HepG2 (cell line): ENCODE results near the gene MYO18B. TPM values are rescaled to one million over a fixed set of nuclear protein-coding genes. Genes with fewer than 3 reads are reported as not detected.

Source experiments
- ATAC-seq: fragments of 200-7000 bp; cut with Tn5 transposase; 3 replicates; pipeline ENCODE4 v1.9.1; 2020; ENCODE audit warnings: mild to moderate bottlenecking, moderate library complexity
- BruUV-seq: library from RNA; stranded (reverse); fragments of 400-500 nt; replicated peaks from 2 replicates; lab custom pipeline; 2021; lab: Mats Ljungman, UMichigan
- CTCF ChIA-PET: fragments of 300-600 bp; formaldehyde crosslinking; extraction: SDS; loops from one replicate; lab custom pipeline; 2021; ENCODE audit warnings: low total read pairs, inconsistent platforms, low intra/inter-chr PET ratio; lab: Yijun Ruan, JAX
- POLR2A ChIA-PET: fragments of 350-600 bp; sonication (Branson Sonifier 250); formaldehyde crosslinking; loops from one replicate; lab custom pipeline; 2020; ENCODE audit warnings: antibody characterized with exemption, inconsistent platforms; lab: Yijun Ruan, JAX
- DNase-seq: peaks from one replicate; pipeline ENCODE4 v3.0.0-alpha.2; 2015; ENCODE audit warnings: low spot score
- FAIRE-seq: peaks from 3 replicates; lab custom pipeline; 2011; peaks lifted over from hg19 to GRCh38; lab: Jason Lieb, UNC
- H2AFZ ChIP-seq: one replicate; pipeline ENCODE4 v1.6.1; 2011; ENCODE audit warnings: low read length, inconsistent platforms
- H3K27ac ChIP-seq: fragments of 300-600 bp; 3 replicates; pipeline ENCODE4 v1.8.0; 2011; ENCODE audit warnings: mixed run types, mild to moderate bottlenecking, mixed read lengths, low read length, inconsistent platforms; ENCODE audit not compliant: insufficient read depth; ENCODE audit errors: extremely low read length
- H3K27me3 ChIP-seq, 2 experiments: fragments of 200-600 bp in 1 of 2; 2 replicates in 1 of 2; 3 replicates in 1 of 2; pipeline versions ENCODE4 v1.6.0 to v1.8.0; 2011; ENCODE audit warnings: low read length in 2 of 2, mild to moderate bottlenecking in 2 of 2, moderate library complexity in 2 of 2, inconsistent platforms in 1 of 2; ENCODE audit not compliant: insufficient read depth in 2 of 2, control insufficient read depth in 1 of 2
- H3K36me3 ChIP-seq, 2 experiments: fragments of 200-600 bp in 1 of 2; replicated peaks in 1 of 2; 2 replicates in 1 of 2; 3 replicates in 1 of 2; pipeline versions ENCODE4 v1.5.1 to v1.8.0; 2011; ENCODE audit warnings: low read length in 2 of 2, inconsistent platforms in 1 of 2; ENCODE audit not compliant: insufficient read depth in 2 of 2, control insufficient read depth in 1 of 2
- H3K4me1 ChIP-seq: 2 replicates; pipeline ENCODE4 v1.5.1; 2012; ENCODE audit warnings: low read length, inconsistent platforms; ENCODE audit not compliant: insufficient read depth
- H3K4me2 ChIP-seq: 2 replicates; pipeline ENCODE4 v1.6.0; 2011; ENCODE audit warnings: low read depth, low read length, inconsistent platforms
- H3K4me3 ChIP-seq, 3 experiments: fragments of 200-600 bp in 1 of 3; sonication (generic), shearing (Covaris generic) in 1 of 3; replicated peaks in 1 of 3; 2 replicates each; pipeline ENCODE4 v1.5.1; 2011 to 2016; ENCODE audit warnings: low read length in 3 of 3, inconsistent platforms in 2 of 3, low read depth in 2 of 3, mild to moderate bottlenecking in 2 of 3, control low read depth in 1 of 3, mixed read lengths in 1 of 3; ENCODE audit not compliant: insufficient read depth in 1 of 3
- H3K79me2 ChIP-seq: one replicate; pipeline ENCODE4 v1.6.1; 2011; ENCODE audit warnings: low read length, inconsistent platforms; ENCODE audit not compliant: insufficient read depth
- H3K9ac ChIP-seq: 2 replicates; pipeline ENCODE4 v1.6.0; 2011; ENCODE audit warnings: mild to moderate bottlenecking, low read depth, low read length, inconsistent platforms; ENCODE audit not compliant: insufficient read depth
- H3K9me3 ChIP-seq: 2 replicates; pipeline ENCODE4 v1.5.1; 2012; ENCODE audit warnings: mild to moderate bottlenecking, low read length
- H4K20me1 ChIP-seq: 2 replicates; pipeline ENCODE4 v1.6.0; 2011; ENCODE audit warnings: inconsistent platforms, mild to moderate bottlenecking, low read length, moderate library complexity; ENCODE audit not compliant: insufficient read depth
- FOSL1 ChIP-seq: sonication (generic); formaldehyde crosslinking; IDR thresholded peaks from 2 replicates; pipeline ENCODE4 v1.9.0; 2021; ENCODE audit warnings: missing genetic modification reagents, borderline replicate concordance
- SOX5 ChIP-seq: IDR thresholded peaks from 2 replicates; pipeline ENCODE4 v1.6.1; 2016; ENCODE audit warnings: borderline replicate concordance
- SOX6 ChIP-seq, 2 experiments: fragments of 450-650 bp in 1 of 2; sonication (generic) in 1 of 2; formaldehyde crosslinking in 1 of 2; IDR thresholded peaks; 2 replicates each; pipeline versions ENCODE4 v1.4.0 to v1.6.1; 2017 to 2020; ENCODE audit warnings: antibody characterized with exemption in 1 of 2, mild to moderate bottlenecking in 1 of 2, missing genetic modification reagents in 1 of 2
- TCF12 ChIP-seq, 2 experiments: fragments of 450-650 bp in 1 of 2; sonication (generic) in 1 of 2; formaldehyde crosslinking in 1 of 2; IDR thresholded peaks; 2 replicates each; pipeline versions ENCODE4 v1.6.1 to v1.8.0; 2017 to 2022; ENCODE audit warnings: antibody characterized with exemption in 1 of 2, mild to moderate bottlenecking in 1 of 2, missing genetic modification reagents in 1 of 2, moderate library complexity in 1 of 2
- ZFAT ChIP-seq: sonication (generic); formaldehyde crosslinking; conservative IDR thresholded peaks from 2 replicates; pipeline ENCODE4 v1.8.1; 2023; ENCODE audit warnings: missing genetic modification reagents, inconsistent platforms
- ZNF407 ChIP-seq: sonication (generic); formaldehyde crosslinking; IDR thresholded peaks from one replicate; pipeline ENCODE4 v1.5.1; 2020; ENCODE audit warnings: mild to moderate bottlenecking, missing genetic modification reagents; ENCODE audit errors: not compliant biosample characterization
- ZNF609 ChIP-seq: sonication (generic); formaldehyde crosslinking; IDR thresholded peaks from 2 replicates; pipeline ENCODE4 v1.4.0; 2020; ENCODE audit warnings: mild to moderate bottlenecking, missing genetic modification reagents, borderline replicate concordance
- ZNF749 ChIP-seq: sonication (generic); formaldehyde crosslinking; IDR thresholded peaks from 2 replicates; pipeline ENCODE4 v1.8.0; 2022; ENCODE audit warnings: mild to moderate bottlenecking, missing genetic modification reagents, moderate library complexity, borderline replicate concordance
- WGBS: methylation state at CpG from one replicate; pipeline ENCODE4 v1.1.6; 2017; ENCODE audit warnings: low lambda C conversion rate; 5-methylcytosine and 5-hydroxymethylcytosine counted together
- in situ Hi-C: cut with HindIII; loops from 2 replicates; pipeline ENCODE4 v1.10.0; 2017; ENCODE audit warnings: low pct_unique_long_range_greater_than_20kb; ENCODE audit not compliant: extremely low pct_ligation_motif_present
- intact Hi-C: fragments of 100-400 bp; cut with micrococcal nuclease; formaldehyde crosslinking; loops from one replicate; pipeline ENCODE4 v1.10.0; 2022; ENCODE audit not compliant: unreplicated experiment
- polyA plus RNA-seq, 8 experiments: library from polyadenylated mRNA; depleted of rRNA in 3 of 8; stranded (reverse) in 7 of 8; unstranded in 1 of 8; fragments of >200 nt; fragmentation: Illumina TruSeq in 4 of 8; extraction: Trizol in 4 of 8; gene quantifications; 2 replicates each; pipeline versions ENCODE4 v1.2.1 to v1.2.3, GENCODE V29; 2011 to 2016; ENCODE audit warnings: low read depth in 4 of 8, missing spikeins in 1 of 8, mixed read lengths in 1 of 8; ENCODE audit not compliant: insufficient read depth in 1 of 8
- total RNA-seq, 5 experiments: library from RNA; depleted of rRNA; stranded (reverse); fragments of >200 nt; fragmentation: Illumina TruSeq; extraction: Trizol; gene quantifications; 2 replicates each; pipeline ENCODE4 v1.2.3, GENCODE V29; 2016; ENCODE audit warnings: low read depth in 1 of 5

The MYO18B gene
- total and polyA plus RNA-seq, 2 of the 13 experiments (the other 11 are each of a cell fraction or from before 2014, with no cell fraction given) = 0.01 TPM; not detected in 1

- no peak for TF ChIP-seq ZNF407
Observed at GRCh38 chr22:25962711-25963110, 220.7 kb downstream of the MYO18B start (continued).

GRCh38 chr22:25964961-25965730 is 223.2 kb downstream of the MYO18B start:
- Histone ChIP-seq H3K27ac (no peak overlapping the region), H4K20me1 (no peaks in the 10 kb centered on the region), H3K9me3 (no peaks in the 10 kb centered on the region; the same call in 1 of the 2 replicates), H3K4me1 (no peaks in the 10 kb centered on the region), H3K9ac (no peak overlapping the region), H3K36me3 (no peaks in the 10 kb centered on the region), H3K4me3 (no peak overlapping the region), H3K79me2 (no peaks in the 10 kb centered on the region), H3K27me3 (no peaks in the 10 kb centered on the region), H2AFZ (no peak overlapping the region), H3K4me2 (no peak overlapping the region)
- in situ Hi-C loops = no loop called here
- ChIA-PET CTCF (no interaction called here), POLR2A (no interaction called here)
- BruUV-seq = no TSS peak
- ATAC-seq = no peak
- DNase-seq = no peak
- intact Hi-C loops = no loop called here
- WGBS = 29% methylated on average over 10 of the region's 10 CpGs
- no peak for FAIRE-seq
- no peak for TF ChIP-seq TCF12 (IDR thresholded peaks at IDR 0.05)
- no peak for TF ChIP-seq TCF12 (CRISPR knock-in tag; IDR thresholded peaks at IDR 0.05)
- no peak for TF ChIP-seq ZNF609 (CRISPR knock-in tag)
- TF ChIP-seq FOSL1 = no peak
- no peak for TF ChIP-seq SOX6 (IDR thresholded peaks at IDR 0.05)
- TF ChIP-seq SOX6 (CRISPR knock-in tag; IDR thresholded peaks at IDR 0.05) = no peak
- no peak for TF ChIP-seq ZFAT (CRISPR knock-in tag)
- TF ChIP-seq ZNF749 (CRISPR knock-in tag) = no peak
- TF ChIP-seq SOX5 (CRISPR knock-in tag) = no peak
